NB4 (cell line): ENCODE results near the gene VDR.
A peak's percentile ranks its signal among the peaks of the same experiment; 100 is the strongest.

Source experiments
- DNase-seq: peaks from one replicate; pipeline ENCODE4 v3.0.0; 2010; ENCODE audit warnings: low read depth
- H3K4me3 ChIP-seq: one replicate; pipeline ENCODE4 v1.5.1; 2011; ENCODE audit warnings: mild to moderate bottlenecking, low read depth, low read length, moderate library complexity
- CTCF ChIP-seq: IDR thresholded peaks from one replicate; pipeline ENCODE4 v1.5.1; 2012; ENCODE audit warnings: low read depth, low read length
- MAX ChIP-seq: IDR thresholded peaks from 2 replicates; pipeline ENCODE4 v1.6.1; 2011; ENCODE audit warnings: low read depth, low read length
- MYC ChIP-seq: IDR thresholded peaks from 2 replicates; pipeline ENCODE4 v1.6.1; 2011; ENCODE audit warnings: low read depth, low read length
- POLR2A ChIP-seq: IDR thresholded peaks from 2 replicates; pipeline ENCODE4 v1.6.1; 2011; ENCODE audit warnings: mild to moderate bottlenecking; ENCODE audit not compliant: insufficient read length; ENCODE audit errors: extremely low read depth

The VDR gene

GRCh38 chr12:47941871-47942613, 37.2 kb upstream of the VDR start:
- TF ChIP-seq CTCF (peak; percentile 37), POLR2A (no peak), MYC (no peak)
- peak; percentile 43 for DNase-seq

GRCh38 chr12:47941475-47941780, 36.6 kb upstream of the VDR start:
- no peak overlapping the region for H3K4me3 ChIP-seq
- no peak for TF ChIP-seq POLR2A
- TF ChIP-seq MYC, result no peak
- TF ChIP-seq CTCF, result no peak
- no peak for TF ChIP-seq MAX
- no peak for DNase-seq

More at GRCh38 chr12:47941871-47942613, 37.2 kb upstream of the VDR start:
- no peak overlapping the region for H3K4me3 ChIP-seq

- no peak for DNase-seq
- no peak overlapping the region for H3K4me3 ChIP-seq
- no peak for TF ChIP-seq POLR2A
- no peak for TF ChIP-seq MAX
- no peak for TF ChIP-seq CTCF
- no peak for TF ChIP-seq MYC
Measured at GRCh38 chr12:47940773-47941474, 36.1 kb upstream of the VDR start.

- H3K4me3 ChIP-seq, result no peak overlapping the region
- no peak for DNase-seq
- TF ChIP-seq MAX (no peak), CTCF (no peak), POLR2A (no peak), MYC (no peak)
Measured at GRCh38 chr12:47939009-47939601, 34.3 kb upstream of the VDR start.

GRCh38 chr12:47938594-47938993, 33.8 kb upstream of the VDR start:
- no peak for DNase-seq
- H3K4me3 ChIP-seq, result no peak overlapping the region
- TF ChIP-seq POLR2A, result no peak
- TF ChIP-seq CTCF, result no peak
- TF ChIP-seq MAX, result no peak
- TF ChIP-seq MYC, result no peak
